22Rv1 (cell line): Measurements from ENCODE around the gene PARD3B.

ENCODE experiments used
- CTCF ChIP-seq: fragments of 450-650 bp; IDR thresholded peaks from 2 replicates; pipeline ENCODE4 v1.5.1; 2017; ENCODE audit warnings: mild to moderate bottlenecking
- ZFX ChIP-seq: fragments of 450-650 bp; IDR thresholded peaks from 2 replicates; pipeline ENCODE4 v1.6.1; 2017; ENCODE audit warnings: antibody characterized with exemption, borderline replicate concordance

DNA sequence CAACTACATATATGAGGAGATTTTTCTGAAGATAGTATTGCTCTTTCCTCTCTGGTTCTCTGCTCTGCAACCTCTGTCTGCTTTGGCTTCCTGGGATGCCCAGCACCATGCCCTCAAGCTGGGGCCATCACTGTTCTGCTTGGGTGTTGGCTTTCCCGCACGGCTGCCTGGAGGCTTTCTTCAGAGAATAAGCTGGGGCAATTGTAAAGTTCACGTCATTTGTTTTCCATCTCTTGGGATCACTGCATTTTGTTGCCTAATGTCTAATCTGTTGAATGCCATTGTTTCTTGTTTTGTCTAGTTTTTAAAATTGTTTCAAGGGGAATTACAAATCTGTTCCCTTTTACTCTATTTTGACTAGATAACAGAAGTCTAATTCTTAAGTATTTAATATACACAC is 699.7 kb downstream of the PARD3B start:
- TF ChIP-seq CTCF: no peak
- TF ChIP-seq ZFX: no peak
